ENCODE data around the gene CD47.

Gene CD47

GRCh38 chr3:108114423-108115065 is 23.7 kb upstream of the CD47 start:
- no peak for DNase-seq

- no peak for DNase-seq
Observed at GRCh38 chr3:108113975-108114374, 23.1 kb upstream of the CD47 start.

- no peak for DNase-seq
Observed at GRCh38 chr3:108110934-108111333, 20.1 kb upstream of the CD47 start.

- no peak for DNase-seq
Observed at GRCh38 chr3:108108416-108108815, 17.6 kb upstream of the CD47 start.

DNA sequence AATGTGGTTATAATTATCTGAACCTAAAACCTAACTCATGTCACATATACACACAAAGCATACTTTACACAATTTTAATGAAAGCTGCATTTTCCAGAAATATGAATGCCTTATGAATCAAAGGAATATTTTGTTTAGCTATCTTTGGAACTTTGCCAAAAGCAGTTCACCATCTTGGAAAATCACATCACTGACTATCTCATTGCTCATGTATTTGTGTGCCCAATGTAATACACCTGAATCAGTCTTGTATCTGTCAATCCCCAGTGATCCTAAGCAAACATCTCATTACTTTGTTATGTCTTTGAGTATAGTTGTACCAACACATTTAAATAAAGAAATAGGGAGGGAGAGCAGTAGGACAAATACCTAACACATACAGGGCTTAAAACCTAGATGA is 15.6 kb upstream of the CD47 start:
- DNase-seq: peak; percentile 54

DNA sequence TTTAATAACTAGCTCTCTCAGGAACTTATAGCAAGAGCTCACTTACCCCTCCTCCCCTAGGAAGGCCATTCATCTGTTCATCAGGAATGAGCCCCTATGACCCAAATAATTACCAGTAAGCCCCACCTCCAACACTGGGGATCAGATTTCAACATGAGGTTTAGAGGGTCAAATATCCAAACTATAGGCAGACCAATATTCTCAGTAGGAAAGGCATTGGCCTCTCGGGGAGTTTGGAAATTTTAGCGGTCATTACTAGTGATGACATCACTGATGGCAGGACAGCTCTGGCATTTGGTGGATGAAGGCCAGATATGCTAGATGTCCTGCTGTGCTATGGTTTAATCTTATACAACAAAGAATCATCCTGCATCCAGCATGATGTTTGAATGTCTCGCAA is 15.2 kb upstream of the CD47 start:
- DNase-seq: peak; percentile 91

DNA sequence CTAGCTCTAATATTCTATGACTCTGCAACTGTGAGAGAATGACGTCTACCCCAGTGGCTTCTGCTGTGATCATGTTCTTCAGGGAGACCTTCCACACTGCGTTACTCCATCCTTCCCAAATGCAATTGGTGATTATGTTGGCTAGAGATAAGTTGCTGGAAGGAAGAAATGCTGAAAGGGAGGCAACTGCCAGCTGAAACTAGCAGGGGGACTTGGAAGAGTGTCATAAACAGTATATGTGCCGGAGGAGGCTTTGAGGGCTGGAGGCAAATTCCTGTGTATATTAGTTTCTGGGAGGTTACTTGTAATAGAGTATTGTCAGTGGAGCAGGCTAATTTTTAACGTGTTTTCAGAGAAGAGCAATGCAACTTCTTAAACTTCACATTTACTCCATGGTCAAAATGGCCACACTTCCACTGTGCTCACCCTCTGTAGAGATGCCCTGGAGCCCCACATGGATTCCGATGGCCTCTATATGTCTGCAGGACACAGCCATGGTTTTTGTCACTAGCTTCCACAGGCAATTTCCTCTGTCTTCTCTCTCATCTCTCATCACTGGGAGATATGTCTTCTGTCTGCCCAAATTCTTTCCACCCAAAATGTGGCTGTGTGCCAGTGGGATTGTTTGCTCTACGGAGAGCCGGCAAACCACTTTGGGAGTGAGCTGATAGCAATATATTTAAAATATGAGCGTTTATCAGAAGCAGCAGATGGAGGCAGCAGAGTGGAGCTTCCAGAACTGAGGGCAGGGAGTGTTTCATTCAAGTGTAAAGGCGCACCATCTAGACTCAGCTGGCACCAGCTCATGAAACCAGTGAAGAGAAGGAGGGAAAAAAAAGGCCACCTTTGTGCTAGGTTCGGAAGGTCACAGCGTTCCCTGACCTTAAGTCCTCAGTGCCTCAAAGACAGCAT is 13.3 kb upstream of the CD47 start:
- DNase-seq: no peak

- no peak for DNase-seq
Observed at GRCh38 chr3:108103040-108103751, 12.4 kb upstream of the CD47 start.

DNA sequence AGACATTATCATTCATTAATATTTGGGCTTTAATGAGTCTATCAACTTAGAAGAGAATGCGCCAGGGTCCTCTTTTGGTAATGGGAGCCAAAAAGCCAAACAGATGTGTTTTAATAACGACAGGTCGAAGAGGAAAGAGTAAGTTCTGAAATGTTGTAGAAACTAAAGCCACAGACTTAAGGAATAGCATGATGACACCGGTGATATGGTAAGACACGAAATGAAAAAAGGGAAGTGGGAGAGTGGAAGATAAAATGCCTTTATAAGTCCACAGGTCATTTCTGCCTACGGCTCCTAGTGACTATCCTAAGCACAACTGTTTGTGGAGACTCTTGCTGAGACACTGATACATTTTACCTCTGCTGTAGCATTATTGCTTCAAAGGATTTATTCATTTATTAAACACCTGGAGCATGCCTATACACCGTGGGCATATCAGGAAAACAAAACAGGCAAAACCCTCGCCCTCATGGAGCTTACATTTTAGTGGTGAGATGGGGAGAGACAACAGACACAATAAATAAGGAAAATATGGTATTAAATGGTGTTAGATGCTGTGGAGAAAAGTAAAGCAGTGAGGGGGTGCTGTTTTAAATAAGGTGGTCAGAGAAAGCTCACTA is 11.7 kb upstream of the CD47 start:
- no peak for DNase-seq

DNA sequence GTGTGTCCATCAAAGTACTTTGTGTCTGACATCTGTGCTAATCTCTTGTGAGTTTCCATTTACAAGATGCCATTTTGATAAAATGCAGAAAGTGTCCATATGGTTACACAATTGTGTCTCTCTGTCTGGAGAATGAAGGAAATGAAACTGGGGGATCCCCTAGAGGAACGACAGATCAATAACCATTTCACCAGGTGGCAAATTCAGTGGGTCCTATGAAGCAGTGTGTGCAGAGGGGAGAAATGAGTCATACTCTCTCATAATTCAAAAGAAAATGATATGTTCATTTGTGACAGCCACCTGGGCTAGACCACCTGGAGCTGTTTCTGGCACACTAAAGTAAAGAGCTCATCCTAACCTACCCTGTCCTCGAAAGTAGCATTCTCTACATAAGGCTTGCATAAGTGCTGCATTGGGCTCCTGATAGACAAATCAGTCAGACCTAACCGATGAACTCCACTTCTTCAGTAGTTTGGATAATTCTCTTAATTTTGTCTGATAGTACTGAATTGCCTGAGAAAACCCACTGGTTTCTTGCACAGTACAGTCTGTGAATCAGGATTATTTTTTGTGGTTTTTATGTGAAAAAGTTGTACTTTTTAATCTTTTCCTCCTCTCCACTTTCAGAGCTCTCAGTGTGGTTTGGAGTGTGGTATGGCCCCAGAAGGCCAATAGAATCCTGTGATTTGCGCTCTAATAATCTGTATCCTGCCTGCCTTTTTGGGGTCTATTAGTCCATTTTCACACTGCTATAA is 10.3 kb upstream of the CD47 start:
- DNase-seq: no peak

DNA sequence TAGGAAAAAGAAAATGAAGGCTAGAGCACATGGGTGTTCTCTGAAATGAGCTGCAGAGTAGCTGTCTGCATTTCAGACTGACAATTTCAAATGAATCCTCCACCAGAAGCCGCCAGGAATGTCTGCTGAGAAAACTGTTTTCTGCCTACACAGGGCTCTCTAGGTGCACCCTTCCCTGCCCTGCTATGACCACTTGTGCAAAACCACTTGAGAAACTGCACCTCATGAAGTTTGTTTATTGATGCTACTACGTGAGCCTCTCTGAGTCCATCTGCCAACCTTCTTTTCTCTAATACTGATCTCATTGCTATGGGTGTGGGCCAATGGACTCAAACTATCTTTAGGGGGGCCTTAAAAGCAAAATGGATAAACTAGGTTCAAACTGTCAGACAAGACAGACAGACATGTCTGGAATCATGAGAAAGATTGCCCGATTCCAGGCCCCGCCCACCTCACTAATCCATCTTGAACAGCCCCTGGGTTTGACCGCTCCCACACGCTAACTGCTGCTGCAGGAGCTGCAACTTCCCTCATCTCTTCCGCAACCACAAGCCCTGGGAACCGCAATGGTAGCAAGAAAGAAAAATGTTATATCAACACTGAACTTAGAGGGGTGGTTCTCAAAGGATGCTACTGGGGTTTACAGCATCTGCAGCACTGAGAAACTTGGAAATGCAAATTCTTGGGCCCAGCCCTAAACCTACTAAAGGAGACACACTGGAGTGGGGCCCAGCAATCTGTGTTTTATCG is 9.0 kb upstream of the CD47 start:
- no peak for DNase-seq

DNA sequence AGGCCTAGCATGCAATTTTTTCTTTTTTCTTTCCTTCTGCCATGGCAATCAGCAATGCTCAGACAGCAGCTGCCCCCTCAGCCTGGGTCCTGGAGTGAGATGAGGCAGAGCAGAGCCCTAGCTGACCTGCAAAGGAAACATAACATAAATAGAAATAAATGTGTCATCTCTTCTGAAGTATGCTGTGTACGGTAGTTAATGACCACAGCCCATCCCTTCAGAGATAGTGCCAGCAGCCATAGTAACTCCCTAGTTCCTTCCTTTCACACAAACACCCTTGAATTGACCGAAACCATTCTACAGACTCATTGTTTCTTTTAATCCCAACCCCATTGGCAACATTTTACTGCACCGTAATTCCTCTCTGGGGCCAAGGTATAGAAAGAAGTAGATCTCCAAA is 8.4 kb upstream of the CD47 start:
- peak; percentile 39 for DNase-seq

DNA sequence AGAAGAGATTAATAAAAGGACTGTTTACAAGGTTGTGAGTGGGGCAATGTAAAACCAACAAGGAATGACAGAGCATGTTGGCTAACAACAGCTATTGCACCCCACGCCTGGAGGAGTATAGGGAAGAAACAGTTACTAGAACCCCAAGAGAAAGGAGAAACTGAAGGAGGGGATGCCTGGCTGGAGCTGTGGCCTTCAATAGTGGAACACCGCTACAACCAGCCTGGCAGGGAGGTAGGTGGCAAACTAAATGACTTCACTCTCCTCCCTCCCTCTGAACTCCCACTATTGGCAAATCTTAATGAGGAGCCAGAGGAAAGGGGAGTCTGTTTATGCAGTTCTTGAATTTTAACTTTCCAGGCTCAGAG is 7.2 kb upstream of the CD47 start:
- no peak for DNase-seq

DNA sequence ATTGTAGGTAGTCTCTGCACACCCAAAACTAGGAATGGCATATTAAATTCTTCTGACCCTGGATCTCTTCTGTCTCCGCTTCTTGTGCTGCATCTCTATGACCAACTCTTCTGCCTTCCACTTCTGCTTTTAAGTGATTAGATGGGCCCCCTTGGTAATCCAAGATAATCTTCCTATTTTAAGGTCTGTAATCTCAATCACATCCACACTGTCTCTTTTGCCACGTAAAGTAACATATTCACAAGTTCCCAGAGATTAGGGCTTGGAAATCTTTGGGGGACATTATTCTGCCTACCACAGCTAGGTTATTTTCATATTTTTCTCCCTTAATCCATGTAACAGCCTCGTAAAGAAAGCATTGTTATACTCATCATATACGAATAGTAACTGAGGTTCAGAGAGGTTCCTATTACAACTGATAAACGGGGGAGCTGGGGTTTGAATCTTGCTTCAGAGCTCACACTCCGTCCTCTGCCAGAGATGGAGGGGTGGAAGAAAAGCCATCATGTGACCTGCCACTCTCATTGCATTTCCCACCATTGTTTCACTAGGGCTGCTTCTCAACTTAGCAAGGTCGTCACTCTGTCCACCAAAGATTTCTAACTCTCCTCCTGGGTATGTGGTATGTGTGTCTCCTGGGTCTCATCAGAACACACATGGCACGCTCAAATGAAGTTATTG is 6.6 kb upstream of the CD47 start:
- no peak for DNase-seq

DNA sequence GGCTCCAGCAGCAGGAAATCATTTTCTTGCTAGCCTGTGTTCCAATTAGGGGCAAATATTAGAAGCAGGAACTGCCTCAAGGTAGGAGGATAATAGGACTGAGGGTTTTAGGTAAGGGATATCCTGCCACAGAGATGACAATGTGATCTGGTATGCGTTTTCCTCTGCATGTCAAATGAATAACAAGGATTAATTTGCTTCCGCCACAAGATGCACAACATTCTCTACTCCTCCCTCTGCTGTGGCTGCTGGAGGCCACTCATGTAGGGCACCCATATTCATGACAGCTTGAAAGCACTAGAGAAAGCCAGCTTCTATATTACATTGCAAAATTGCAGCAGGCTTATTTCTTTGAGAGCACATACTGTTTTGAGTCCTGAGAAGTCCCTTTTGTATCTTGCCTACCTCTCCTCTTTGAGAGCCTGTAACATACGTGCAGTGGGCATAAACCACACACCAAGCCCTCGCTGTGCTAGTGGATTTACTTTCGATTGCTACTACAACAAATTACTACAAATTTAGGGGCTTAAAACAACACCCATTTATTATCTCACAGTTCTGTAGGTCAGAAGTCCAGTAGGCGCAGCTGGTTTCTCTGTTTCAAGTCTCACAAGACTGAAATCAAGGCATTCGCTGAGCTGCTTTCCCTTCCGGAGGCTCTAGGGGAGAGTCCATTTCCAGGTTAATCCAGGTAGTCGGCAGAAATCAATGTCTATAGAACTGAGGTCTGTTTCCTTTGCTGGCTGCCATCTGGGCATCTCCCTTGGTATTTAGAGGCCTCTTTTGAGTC is 5.9 kb upstream of the CD47 start:
- no peak for DNase-seq

GRCh38 chr3:108093616-108094015 is 2.8 kb upstream of the CD47 start:
- no peak for DNase-seq

GRCh38 chr3:108093021-108093420 is 2.2 kb upstream of the CD47 start:
- no peak for DNase-seq

DNA sequence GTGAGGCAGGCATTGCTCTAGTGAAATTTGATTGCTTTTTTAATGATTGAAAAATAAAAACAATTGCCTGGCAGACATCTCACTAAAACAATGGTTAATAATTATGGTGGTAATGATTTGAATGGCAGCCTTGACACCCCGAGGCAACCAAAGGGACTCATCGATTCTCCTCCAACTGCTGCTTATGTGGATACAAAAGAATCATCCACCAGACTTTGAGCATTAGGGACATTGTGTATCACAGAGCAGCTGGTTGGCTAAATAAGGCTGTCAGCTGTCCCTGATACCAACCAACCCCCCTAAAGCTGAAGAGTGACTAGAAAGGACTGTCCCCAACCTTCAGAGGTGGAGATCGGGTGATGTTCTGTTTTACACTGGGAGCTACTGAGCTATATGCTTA is 1.7 kb upstream of the CD47 start:
- no peak for DNase-seq

DNA sequence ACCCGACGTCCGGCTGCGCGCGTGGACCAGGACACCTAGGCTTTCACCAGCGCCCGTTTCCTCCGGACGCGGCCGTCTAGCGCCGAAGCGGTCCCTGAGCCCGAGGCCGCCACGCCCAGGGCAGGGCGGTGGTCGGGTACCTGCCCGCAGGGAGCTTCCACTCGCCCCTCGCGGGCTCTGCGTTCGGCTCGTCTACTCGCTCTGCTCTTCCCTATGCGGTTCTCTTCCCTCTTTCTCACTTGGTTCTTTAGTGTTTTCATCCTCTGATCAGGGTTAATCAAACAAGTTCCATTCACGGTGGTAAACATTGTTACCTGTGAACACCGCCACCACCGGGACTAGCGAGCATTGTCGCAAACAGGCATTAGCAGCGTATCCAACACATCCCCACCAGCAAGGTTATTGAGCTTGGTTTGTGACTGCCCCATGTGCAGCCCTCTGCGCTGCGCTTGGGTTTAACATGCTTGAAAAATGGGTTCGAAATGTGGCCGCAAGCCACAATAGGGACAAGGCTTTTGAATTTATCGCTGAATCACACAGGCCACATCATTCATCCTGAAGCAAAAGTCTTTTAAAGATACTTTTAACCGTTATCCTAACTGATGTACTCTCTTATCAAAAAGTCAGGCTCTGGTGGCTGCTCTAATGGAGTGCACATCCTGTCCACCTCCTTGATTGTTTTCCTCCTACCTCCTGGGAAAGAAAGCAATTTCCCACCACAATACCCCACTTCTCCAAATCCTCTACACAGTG is 843 bp upstream of the CD47 start:
- DNase-seq: no peak
